K562 (cell line): ENCODE results near the gene PRKD2. TPM values are rescaled to one million over a fixed set of nuclear protein-coding genes. Genes with fewer than 3 reads are reported as not detected.

ENCODE experiments used
- CBFB ChIP-seq: sonication (generic); formaldehyde crosslinking; IDR thresholded peaks from 2 replicates; pipeline ENCODE4 v1.4.0; 2020; ENCODE audit warnings: mild to moderate bottlenecking, missing genetic modification reagents
- CSDE1 ChIP-seq, 2 experiments: fragments of 450-650 bp; IDR thresholded peaks; 2 replicates each; pipeline ENCODE4 v1.6.1; 2016; ENCODE audit warnings: mild to moderate bottlenecking in 1 of 2
- EP400 ChIP-seq: fragments of 450-650 bp; IDR thresholded peaks from 2 replicates; pipeline ENCODE4 v1.6.1; 2017; ENCODE audit warnings: antibody characterized with exemption, mild to moderate bottlenecking, moderate library complexity
- GTF2A2 ChIP-seq: IDR thresholded peaks from 2 replicates; pipeline ENCODE4 v1.6.1; 2016; ENCODE audit warnings: mild to moderate bottlenecking, missing genetic modification characterization, missing compliant biosample characterization
- HLTF ChIP-seq: fragments of 450-650 bp; IDR thresholded peaks from 2 replicates; pipeline ENCODE4 v1.6.1; 2016
- MCM2 ChIP-seq: fragments of 450-650 bp; IDR thresholded peaks from 2 replicates; pipeline ENCODE4 v1.6.1; 2017; ENCODE audit warnings: low read depth, mild to moderate bottlenecking
- NCOA2 ChIP-seq, 2 experiments: fragments of 450-650 bp; IDR thresholded peaks; 2 replicates each; pipeline ENCODE4 v1.6.1; 2018; ENCODE audit warnings: mild to moderate bottlenecking in 2 of 2, moderate library complexity in 1 of 2; ENCODE audit not compliant: partially characterized antibody in 2 of 2
- NFIX ChIP-seq: fragments of 250-450 bp; sonication (Bioruptor Pico); IDR thresholded peaks from 2 replicates; pipeline ENCODE4 v1.4.0; 2020; ENCODE audit warnings: low read depth, mild to moderate bottlenecking, moderate library complexity
- PYGO2 ChIP-seq: fragments of 450-650 bp; IDR thresholded peaks from 2 replicates; pipeline ENCODE4 v1.6.1; 2016; ENCODE audit warnings: mild to moderate bottlenecking, missing genetic modification characterization, moderate library complexity, missing compliant biosample characterization
- RAD51 ChIP-seq: fragments of 450-650 bp; IDR thresholded peaks from 2 replicates; pipeline ENCODE4 v1.7.1; 2016; ENCODE audit warnings: low read depth, mild to moderate bottlenecking, borderline replicate concordance
- REST ChIP-seq, 2 experiments: fragments of 450-650 bp; formaldehyde crosslinking in 1 of 2; IDR thresholded peaks; 2 replicates each; pipeline versions ENCODE4 v1.4.0 to v1.6.1; 2014 to 2020; ENCODE audit warnings: mild to moderate bottlenecking in 2 of 2, borderline replicate concordance in 1 of 2, low read depth in 1 of 2
- SIX5 ChIP-seq, 2 experiments: IDR thresholded peaks; 2 replicates each; pipeline ENCODE4 v1.6.1; 2011; ENCODE audit warnings: low read length in 2 of 2, borderline replicate concordance in 1 of 2, low read depth in 1 of 2, mild to moderate bottlenecking in 1 of 2, moderate library complexity in 1 of 2; ENCODE audit not compliant: insufficient read depth in 1 of 2
- SMARCB1 ChIP-seq: IDR thresholded peaks from 2 replicates; pipeline ENCODE4 v1.6.1; 2011; ENCODE audit warnings: improper control_type of control experiment, low read depth; ENCODE audit not compliant: insufficient read length
- ZBTB12 ChIP-seq: fragments of 250-450 bp; sonication (Bioruptor Pico); IDR thresholded peaks from 2 replicates; pipeline ENCODE4 v1.4.0; 2020
- ZNF232 ChIP-seq: sonication (generic); formaldehyde crosslinking; IDR thresholded peaks from 2 replicates; pipeline ENCODE4 v1.8.0; 2022; ENCODE audit warnings: mild to moderate bottlenecking, missing genetic modification reagents
- ZNF347 ChIP-seq: fragments of 450-650 bp; formaldehyde crosslinking; IDR thresholded peaks from 2 replicates; pipeline ENCODE4 v1.4.0; 2020; ENCODE audit warnings: low read depth, mild to moderate bottlenecking, moderate library complexity
- ZNF561 ChIP-seq: fragments of 450-650 bp; formaldehyde crosslinking; conservative IDR thresholded peaks from 2 replicates; pipeline ENCODE4 v1.4.0; 2020; ENCODE audit warnings: mild to moderate bottlenecking, moderate library complexity
- ZNF76 ChIP-seq: fragments of 250-450 bp; sonication (Bioruptor Pico); IDR thresholded peaks from 2 replicates; pipeline ENCODE4 v1.4.0; 2020; ENCODE audit warnings: mild to moderate bottlenecking, moderate library complexity, borderline replicate concordance
- ZNF780A ChIP-seq: fragments of 250-450 bp; sonication (Bioruptor Pico); IDR thresholded peaks from 2 replicates; pipeline ENCODE4 v1.5.0; 2021; ENCODE audit warnings: mild to moderate bottlenecking
- polyA plus RNA-seq, 8 experiments: library from polyadenylated mRNA; depleted of rRNA in 4 of 8; stranded (reverse) in 5 of 8; unstranded in 3 of 8; fragments of >200 nt; fragmentation: Nextera tagmentation in 2 of 8; fragmentation: Illumina TruSeq in 1 of 8; extraction: Ambion mirVana in 2 of 8; extraction: Trizol in 1 of 8; gene quantifications; 2 replicates each; pipeline versions ENCODE4 v1.2.1 to v1.2.3, GENCODE V29; 2011 to 2014; ENCODE audit warnings: inconsistent platforms in 1 of 8, missing spikeins in 1 of 8
- total RNA-seq, 7 experiments: library from RNA; depleted of rRNA in 6 of 7; stranded (reverse); fragments of >200 nt in 6 of 7; fragmentation: Illumina TruSeq in 2 of 7; extraction: Trizol in 2 of 7; gene quantifications; 2 replicates each; pipeline versions ENCODE4 v1.2.1 to v1.2.3, GENCODE V29; 2011 to 2021; ENCODE audit warnings: low replicate concordance in 1 of 7

The PRKD2 gene
- total and polyA plus RNA-seq, 9 of the 15 experiments (the other 6 are each of a cell fraction or from before 2014, with no cell fraction given), result 1.8 to 60.0 (median 15.0) TPM

DNA sequence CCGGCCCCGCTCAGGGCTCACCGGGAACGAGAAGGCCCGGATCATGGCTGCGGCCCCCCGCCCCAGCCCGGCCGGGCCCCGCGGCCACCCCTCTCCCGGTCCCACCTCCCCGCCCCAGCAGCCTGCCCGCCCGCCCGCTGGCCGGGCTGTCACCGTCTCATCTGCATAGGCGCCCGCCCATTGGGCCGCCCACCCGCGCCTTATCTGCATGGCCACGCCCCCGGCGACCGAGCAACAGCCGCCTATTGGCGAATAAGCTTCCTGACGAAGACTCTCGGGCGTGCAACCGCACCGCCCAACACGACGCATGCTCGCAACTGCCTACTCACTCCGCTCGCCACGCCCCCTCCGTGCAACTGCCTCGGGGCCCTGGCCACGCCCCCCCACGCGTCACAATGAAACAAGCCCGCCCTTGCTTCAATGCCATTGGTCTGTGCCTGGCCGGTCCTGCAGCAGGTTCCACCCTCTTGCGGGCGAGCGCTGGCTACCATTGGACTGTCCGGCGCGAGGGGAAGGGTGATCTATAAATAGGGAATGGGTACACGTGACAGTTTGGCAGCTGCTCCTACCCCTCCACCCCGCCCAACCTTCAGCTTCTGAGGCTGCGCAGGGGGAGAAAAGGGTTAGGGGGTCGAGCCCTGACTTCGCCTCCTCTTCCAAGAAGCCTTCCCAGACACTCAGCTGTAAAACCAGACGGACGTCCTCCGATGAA is 55.7 kb downstream of the PRKD2 start, which contains the start of gene DACT3 (continued):
- TF ChIP-seq CBFB (no peak), EP400 (no peak), MCM2 (no peak), PYGO2 (tag) (no peak), SIX5 (IDR thresholded peaks at IDR 0.05; ENCODE audit: borderline replicate concordance in 1 of 2, insufficient read depth in 1 of 2, low read depth in 1 of 2, low read length in 2 of 2) (no peak), GTF2A2 (no peak), ZNF76 (CRISPR knock-in tag) (no peak), HLTF (no peak), ZNF347 (CRISPR knock-in tag) (no peak), NCOA2 (IDR thresholded peaks at IDR 0.05; ENCODE audit: partially characterized antibody in 2 of 2) (no peak), ZNF780A (CRISPR knock-in tag) (no peak), RAD51 (peak; percentile 85), SMARCB1 (no peak), REST (IDR thresholded peaks at IDR 0.05; ENCODE audit: borderline replicate concordance) (no peak), REST (CRISPR knock-in tag; IDR thresholded peaks at IDR 0.05; ENCODE audit: low read depth) (no peak), CSDE1 (IDR thresholded peaks at IDR 0.05) (no peak), ZBTB12 (CRISPR knock-in tag) (peak; percentile 62; the same call in 1 of the 2 replicates), ZNF232 (CRISPR knock-in tag) (no peak), ZNF561 (no peak), NFIX (CRISPR knock-in tag) (no peak)
